Ovary (tissue), 3 donors: ENCODE results near the gene RNGTT.

Experiments used
- EP300 ChIP-seq: sonication (generic); formaldehyde crosslinking; IDR thresholded peaks from one replicate; pipeline ENCODE4 v1.6.1; 2017; ENCODE audit warnings: antibody characterized with exemption
- POLR2A ChIP-seq: fragments of 450-650 bp; IDR thresholded peaks from one replicate; pipeline ENCODE4 v1.6.1; 2017; ENCODE audit warnings: antibody characterized with exemption, mild to moderate bottlenecking, moderate library complexity
- TF ChIP-seq, protein P1 (sequence below), 3 donors: fragments of 450-650 bp in 2 of 3; fragments of 200-600 bp in 1 of 3; IDR thresholded peaks; one replicate each; pipeline versions ENCODE4 v1.5.1 to v1.8.0; 2016 to 2022; ENCODE audit warnings: antibody characterized with exemption in 3 of 3, mild to moderate bottlenecking in 1 of 3
- donor health status: DM: no; HTN: no; CAD: no.

DNA sequence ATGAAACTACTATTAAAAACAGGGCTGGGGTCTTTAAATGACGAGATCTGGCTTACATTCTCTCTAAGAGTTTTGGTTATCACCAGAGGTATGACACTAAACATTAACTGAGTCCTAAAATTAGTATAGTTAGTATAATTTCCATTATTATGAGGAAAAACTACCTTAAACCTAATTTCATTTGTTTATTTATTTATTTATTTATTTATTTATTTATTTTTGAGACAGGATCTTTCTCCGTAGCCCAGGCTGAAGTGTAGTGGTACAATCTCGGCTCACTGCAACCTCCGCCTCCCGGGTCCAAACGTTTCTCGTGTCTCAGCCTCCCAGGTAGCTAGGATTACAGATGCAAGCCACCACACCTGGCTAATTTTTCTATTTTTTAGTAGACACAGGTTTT is 85.5 kb downstream of the RNGTT start:
- TF ChIP-seq EP300 (no peak), POLR2A (no peak)
- TF ChIP-seq, protein P1, sequence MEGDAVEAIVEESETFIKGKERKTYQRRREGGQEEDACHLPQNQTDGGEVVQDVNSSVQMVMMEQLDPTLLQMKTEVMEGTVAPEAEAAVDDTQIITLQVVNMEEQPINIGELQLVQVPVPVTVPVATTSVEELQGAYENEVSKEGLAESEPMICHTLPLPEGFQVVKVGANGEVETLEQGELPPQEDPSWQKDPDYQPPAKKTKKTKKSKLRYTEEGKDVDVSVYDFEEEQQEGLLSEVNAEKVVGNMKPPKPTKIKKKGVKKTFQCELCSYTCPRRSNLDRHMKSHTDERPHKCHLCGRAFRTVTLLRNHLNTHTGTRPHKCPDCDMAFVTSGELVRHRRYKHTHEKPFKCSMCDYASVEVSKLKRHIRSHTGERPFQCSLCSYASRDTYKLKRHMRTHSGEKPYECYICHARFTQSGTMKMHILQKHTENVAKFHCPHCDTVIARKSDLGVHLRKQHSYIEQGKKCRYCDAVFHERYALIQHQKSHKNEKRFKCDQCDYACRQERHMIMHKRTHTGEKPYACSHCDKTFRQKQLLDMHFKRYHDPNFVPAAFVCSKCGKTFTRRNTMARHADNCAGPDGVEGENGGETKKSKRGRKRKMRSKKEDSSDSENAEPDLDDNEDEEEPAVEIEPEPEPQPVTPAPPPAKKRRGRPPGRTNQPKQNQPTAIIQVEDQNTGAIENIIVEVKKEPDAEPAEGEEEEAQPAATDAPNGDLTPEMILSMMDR (IDR thresholded peaks at IDR 0.05) = no peak
